Stimulated activated CD8-positive, alpha-beta memory T cell treated with anti-CD3 and anti-CD28 coated beads, Interleukin-2, amount 100 ng/mL, for 48 hours (primary cell): ENCODE measurements around the gene TEAD1.

ENCODE experiments used
- DNase-seq, 2 donors: peaks; one replicate each; pipeline ENCODE4 v3.0.0-alpha.2; 2020; ENCODE audit warnings: low read depth in 2 of 2

The TEAD1 gene

GRCh38 chr11:12789054-12789453 is 114.8 kb downstream of the TEAD1 start:
- no peak for DNase-seq

- DNase-seq, result no peak
Observed at GRCh38 chr11:12789596-12790215, 115.5 kb downstream of the TEAD1 start.

GRCh38 chr11:12790861-12791616 is 116.8 kb downstream of the TEAD1 start:
- no peak for DNase-seq

GRCh38 chr11:12792018-12792417 is 117.8 kb downstream of the TEAD1 start:
- DNase-seq, result no peak

- DNase-seq, result no peak
Observed at GRCh38 chr11:12792590-12792989, 118.4 kb downstream of the TEAD1 start.

GRCh38 chr11:12793065-12793464 is 118.8 kb downstream of the TEAD1 start:
- DNase-seq, result no peak

GRCh38 chr11:12793506-12793905 is 119.3 kb downstream of the TEAD1 start:
- no peak for DNase-seq

GRCh38 chr11:12794576-12795230 is 120.5 kb downstream of the TEAD1 start:
- DNase-seq, result no peak

GRCh38 chr11:12797996-12798395 is 123.8 kb downstream of the TEAD1 start:
- no peak for DNase-seq

GRCh38 chr11:12798609-12799011 is 124.4 kb downstream of the TEAD1 start:
- DNase-seq, result no peak

GRCh38 chr11:12799334-12799835 is 125.2 kb downstream of the TEAD1 start:
- no peak for DNase-seq

- no peak for DNase-seq
Observed at GRCh38 chr11:12800032-12800671, 125.9 kb downstream of the TEAD1 start.

- DNase-seq, result no peak
Observed at GRCh38 chr11:12800871-12801270, 126.7 kb downstream of the TEAD1 start.

- DNase-seq, result no peak
Observed at GRCh38 chr11:12801976-12802375, 127.8 kb downstream of the TEAD1 start.

GRCh38 chr11:12802418-12803085 is 128.3 kb downstream of the TEAD1 start:
- DNase-seq, result no peak

GRCh38 chr11:12803086-12803826 is 129.0 kb downstream of the TEAD1 start:
- DNase-seq, result no peak

GRCh38 chr11:12806113-12806512 is 131.9 kb downstream of the TEAD1 start:
- no peak for DNase-seq

- no peak for DNase-seq
Observed at GRCh38 chr11:12807621-12808020, 133.4 kb downstream of the TEAD1 start.

- DNase-seq, result no peak
Observed at GRCh38 chr11:12808519-12808918, 134.3 kb downstream of the TEAD1 start.

- no peak for DNase-seq
Observed at GRCh38 chr11:12809364-12809763, 135.1 kb downstream of the TEAD1 start.
